Lower leg skin (tissue), 4 donors: Measurements from ENCODE around the gene ANKRD2. TPM values are rescaled to one million over a fixed set of nuclear protein-coding genes. Genes with fewer than 3 reads are reported as not detected.

Source experiments
- DNase-seq, 2 donors: peaks; one replicate each; pipeline ENCODE4 v3.0.0-alpha.2; 2019; ENCODE audit warnings: low spot score in 2 of 2
- H3K4me3 ChIP-seq: fragments of 200-600 bp; sonication (generic); 2 replicates; pipeline ENCODE4 v1.5.1; 2017; ENCODE audit warnings: mild to moderate bottlenecking, low read depth; ENCODE audit not compliant: poor library complexity, severe bottlenecking
- CTCF ChIP-seq, 3 donors: fragments of 450-650 bp; IDR thresholded peaks; one replicate each; pipeline ENCODE4 v1.5.1; 2016; ENCODE audit warnings: antibody characterized with exemption in 3 of 3, mild to moderate bottlenecking in 3 of 3, moderate library complexity in 2 of 3
- POLR2A ChIP-seq, 2 donors: fragments of 450-650 bp; IDR thresholded peaks; one replicate each; pipeline ENCODE4 v1.6.1; 2016 to 2017; ENCODE audit warnings: antibody characterized with exemption in 2 of 2, mild to moderate bottlenecking in 1 of 2, moderate library complexity in 1 of 2
- WGBS, 2 donors: methylation state at CpG; one replicate each; pipeline ENCODE4 v1.1.5; 2018; 5-methylcytosine and 5-hydroxymethylcytosine counted together
- intact Hi-C: fragments of 100-400 bp; cut with DNase I; formaldehyde crosslinking; loops from one replicate; pipeline ENCODE4 v1.15.0; 2023; ENCODE audit warnings: low total_unique reads
- total RNA-seq, 4 donors: library from RNA; depleted of rRNA; stranded (reverse); fragments of >200 nt; gene quantifications; one replicate each; pipeline ENCODE4 v1.1.0, GENCODE V29; 2016

Gene ANKRD2
- total RNA-seq, 4 donors from 2014 or later, result 3.6 to 5.5 (median 4.8) TPM

- intact Hi-C loops, result no loop called here
- 2 to 4% methylated on average over 56 of the region's 62 CpGs for WGBS, 2 donors
- H3K4me3 ChIP-seq, result peak within 1 kb of the TSS; percentile 53
Observed at GRCh38 chr10:97632949-97633884, 60.6 kb downstream of the ANKRD2 start, which contains the start of gene MORN4. TSS of gene MORN4 (minus strand) at chr10:97633500. CDS start at chr10:97619653, 13,847 bp downstream.

More at GRCh38 chr10:97632949-97633884, 60.6 kb downstream of the ANKRD2 start, which contains the start of gene MORN4:
- TF ChIP-seq CTCF (IDR thresholded peaks at IDR 0.05) (no peak), POLR2A (IDR thresholded peaks at IDR 0.05) (no peak)
- DNase-seq, result peak; percentile 93 to 99

Other genes starting within 250 kb of the ANKRD2 start
- gene FRAT2, start 238.1 kb upstream of the ANKRD2 start, total RNA-seq, result 10 to 100 TPM; 40.9 to 62.0 (median 57.7) TPM
- gene RRP12, start 171.4 kb upstream of the ANKRD2 start, total RNA-seq, result 10 to 100 TPM; 14.6 to 30.9 (median 22.6) TPM
- gene PGAM1, start 146.6 kb upstream of the ANKRD2 start, total RNA-seq, result 100 to 1,000 TPM; 151 to 289 (median 240) TPM
- gene EXOSC1, start 126.8 kb upstream of the ANKRD2 start, total RNA-seq, result 10 to 100 TPM; 13.9 to 33.0 (median 26.2) TPM
- 10 to 100 TPM; 12.1 to 21.8 (median 16.1) TPM for gene ZDHHC16, start 126.6 kb upstream of the ANKRD2 start, total RNA-seq
- gene MMS19, start 74.4 kb upstream of the ANKRD2 start, total RNA-seq, result 100 to 1,000 TPM; 103 to 142 (median 115) TPM
- 10 to 100 TPM; 42.7 to 60.6 (median 59.6) TPM for gene UBTD1, start 73.9 kb upstream of the ANKRD2 start, total RNA-seq
- 1 to 10 TPM; 1.3 to 3.6 (median 2.1) TPM for gene HOGA1, start 11.6 kb downstream of the ANKRD2 start, total RNA-seq
- gene C10orf62, start 16.9 kb downstream of the ANKRD2 start, total RNA-seq, result under 1 TPM in 1 of 4 donors, not detected in 3; 0.32 TPM
- 1 to 10 TPM; 1.6 to 7.5 (median 2.2) TPM for gene MORN4, start 60.7 kb downstream of the ANKRD2 start, total RNA-seq
- 10 to 100 TPM; 30.1 to 38.5 (median 33.3) TPM for gene PI4K2A, start 67.9 kb downstream of the ANKRD2 start, total RNA-seq
- gene AVPI1, start 114.5 kb downstream of the ANKRD2 start, total RNA-seq, result 100 to 1,000 TPM; 133 to 169 (median 145) TPM
- 10 to 100 TPM; 22.5 to 50.2 (median 30.3) TPM for gene MARVELD1, start 141.0 kb downstream of the ANKRD2 start, total RNA-seq
- 10 to 100 TPM; 18.7 to 35.0 (median 21.4) TPM for gene ZFYVE27, start 164.3 kb downstream of the ANKRD2 start, total RNA-seq
- 1 to 10 TPM in 2 of 4 donors, under 1 TPM in 2; 0.69 to 4.4 (median 1.4) TPM for gene SFRP5, start 199.2 kb downstream of the ANKRD2 start, total RNA-seq